Sigmoid colon (tissue), 7 donors: Measurements from ENCODE around the gene CDH13. TPM values are rescaled to one million over a fixed set of nuclear protein-coding genes. Genes with fewer than 3 reads are reported as not detected.

ENCODE experiments used
- DNase-seq: peaks from one replicate; pipeline ENCODE4 v3.0.0-alpha.2; 2019
- H3K27ac ChIP-seq, 4 donors: fragments of 200-600 bp; sonication (generic); one replicate each; pipeline ENCODE4 v1.5.1; 2016 to 2019; ENCODE audit warnings: mild to moderate bottlenecking in 1 of 4
- H3K27me3 ChIP-seq, 3 donors: fragments of 200-600 bp; sonication (generic); one replicate each; pipeline ENCODE4 v1.5.1; 2019; ENCODE audit warnings: mild to moderate bottlenecking in 1 of 3
- H3K36me3 ChIP-seq, 4 donors: fragments of 200-600 bp; sonication (generic); one replicate each; pipeline ENCODE4 v1.5.1; 2016 to 2019
- H3K4me1 ChIP-seq, 4 donors: fragments of 200-600 bp; sonication (generic); one replicate each; pipeline ENCODE4 v1.5.1; 2017 to 2019
- H3K4me3 ChIP-seq, 4 donors: fragments of 200-600 bp; sonication (generic); one replicate each; pipeline ENCODE4 v1.5.1; 2017 to 2019; ENCODE audit warnings: mild to moderate bottlenecking in 2 of 4, moderate library complexity in 1 of 4
- H3K9me3 ChIP-seq, 4 donors: fragments of 200-600 bp in 3 of 4; sonication (generic) in 3 of 4; one replicate each; pipeline versions ENCODE4 v1.5.1 to v1.6.1; 2013 to 2019
- EP300 ChIP-seq, 4 donors: sonication (generic); formaldehyde crosslinking; IDR thresholded peaks; one replicate each; pipeline ENCODE4 v1.6.1; 2017; ENCODE audit warnings: antibody characterized with exemption in 4 of 4
- POLR2A ChIP-seq, 2 donors: fragments of 450-650 bp; IDR thresholded peaks; one replicate each; pipeline ENCODE4 v1.6.1; 2016; ENCODE audit warnings: antibody characterized with exemption in 2 of 2, mild to moderate bottlenecking in 2 of 2, moderate library complexity in 2 of 2
- POLR2AphosphoS5 ChIP-seq, 4 donors: sonication (generic); formaldehyde crosslinking; IDR thresholded peaks; one replicate each; pipeline ENCODE4 v1.6.1; 2017; ENCODE audit warnings: antibody characterized with exemption in 4 of 4
- WGBS, 2 donors: extraction: QIAGEN DNeasy Blood & Tissue Kit; methylation state at CpG; one replicate each; pipeline ENCODE4 v1.1.7; 2013; 5-methylcytosine and 5-hydroxymethylcytosine counted together
- intact Hi-C: fragments of 100-400 bp; cut with DNase I; formaldehyde crosslinking; loops from one replicate; pipeline ENCODE4 v1.15.1; 2023
- polyA plus RNA-seq, 3 donors: library from polyadenylated mRNA; stranded (reverse); fragments of 200-250 nt; gene quantifications; one replicate each; pipeline ENCODE4 v1.2.3, GENCODE V29; 2013
- total RNA-seq, 4 donors: library from RNA; depleted of rRNA; stranded (reverse); fragments of >200 nt; gene quantifications; one replicate each; pipeline ENCODE4 v1.1.0, GENCODE V29; 2016
- TF ChIP-seq, protein P1 (sequence below), 4 experiments: fragments of 450-650 bp in 3 of 4; fragments of 200-600 bp in 1 of 4; IDR thresholded peaks; one replicate each; pipeline ENCODE4 v1.5.1; 2016 to 2019; ENCODE audit warnings: antibody characterized with exemption in 4 of 4, mild to moderate bottlenecking in 3 of 4, moderate library complexity in 2 of 4
- donor health status: healthy with polysubstance abuse.
- donor health status: Bipolar disorder and iron deficiency.
- donor health status: healthy.

Gene CDH13
- total and polyA plus RNA-seq, 7 donors = 0.60 to 17.6 (median 11.8) TPM

DNA sequence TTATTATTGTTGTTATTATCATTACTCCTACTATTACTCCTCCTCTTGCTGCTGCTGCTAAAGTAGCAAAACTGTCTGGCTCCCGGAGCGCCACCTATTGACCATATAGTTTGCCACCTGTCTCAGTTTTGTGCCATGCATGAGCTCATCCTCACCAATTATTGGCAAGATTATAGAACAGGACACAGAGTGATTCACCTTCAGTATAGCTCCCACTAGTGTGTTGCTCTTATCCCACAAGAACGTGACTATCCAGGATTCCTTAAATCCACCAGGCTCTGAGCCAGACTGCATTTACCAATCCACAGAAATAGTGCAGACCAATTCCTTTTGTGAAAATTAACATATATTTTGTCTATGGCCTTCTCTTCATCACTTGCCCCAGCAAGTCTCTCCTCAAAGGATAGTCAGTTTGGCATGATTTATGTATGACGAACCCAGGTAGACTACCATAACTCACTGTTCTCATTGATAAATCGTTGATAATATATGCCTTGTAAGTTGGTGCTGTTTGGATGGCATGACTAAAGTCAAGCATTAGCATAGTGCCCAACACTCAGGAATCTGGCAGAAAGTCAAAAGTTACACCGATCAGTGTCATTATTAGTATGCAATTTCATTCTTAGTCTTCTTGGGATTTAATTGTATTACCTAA lies 775.5 kb downstream of the CDH13 start:
- WGBS, 2 donors = 87 to 92% methylated on average over 6 of the region's 6 CpGs
- Histone ChIP-seq H3K36me3 (no peaks in the 10 kb centered on the region), H3K27ac (no peak overlapping the region), H3K4me3 (no peak overlapping the region), H3K27me3 (no peaks in the 10 kb centered on the region), H3K9me3 (no peaks in the 10 kb centered on the region), H3K4me1 (no peaks in the 10 kb centered on the region)
- intact Hi-C loops = no loop called here
- TF ChIP-seq, protein P1, sequence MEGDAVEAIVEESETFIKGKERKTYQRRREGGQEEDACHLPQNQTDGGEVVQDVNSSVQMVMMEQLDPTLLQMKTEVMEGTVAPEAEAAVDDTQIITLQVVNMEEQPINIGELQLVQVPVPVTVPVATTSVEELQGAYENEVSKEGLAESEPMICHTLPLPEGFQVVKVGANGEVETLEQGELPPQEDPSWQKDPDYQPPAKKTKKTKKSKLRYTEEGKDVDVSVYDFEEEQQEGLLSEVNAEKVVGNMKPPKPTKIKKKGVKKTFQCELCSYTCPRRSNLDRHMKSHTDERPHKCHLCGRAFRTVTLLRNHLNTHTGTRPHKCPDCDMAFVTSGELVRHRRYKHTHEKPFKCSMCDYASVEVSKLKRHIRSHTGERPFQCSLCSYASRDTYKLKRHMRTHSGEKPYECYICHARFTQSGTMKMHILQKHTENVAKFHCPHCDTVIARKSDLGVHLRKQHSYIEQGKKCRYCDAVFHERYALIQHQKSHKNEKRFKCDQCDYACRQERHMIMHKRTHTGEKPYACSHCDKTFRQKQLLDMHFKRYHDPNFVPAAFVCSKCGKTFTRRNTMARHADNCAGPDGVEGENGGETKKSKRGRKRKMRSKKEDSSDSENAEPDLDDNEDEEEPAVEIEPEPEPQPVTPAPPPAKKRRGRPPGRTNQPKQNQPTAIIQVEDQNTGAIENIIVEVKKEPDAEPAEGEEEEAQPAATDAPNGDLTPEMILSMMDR (IDR thresholded peaks at IDR 0.05) = no peak
- TF ChIP-seq EP300 (IDR thresholded peaks at IDR 0.05) (no peak), POLR2A (IDR thresholded peaks at IDR 0.05) (no peak), POLR2AphosphoS5 (IDR thresholded peaks at IDR 0.05) (no peak)
- no peak for DNase-seq

DNA sequence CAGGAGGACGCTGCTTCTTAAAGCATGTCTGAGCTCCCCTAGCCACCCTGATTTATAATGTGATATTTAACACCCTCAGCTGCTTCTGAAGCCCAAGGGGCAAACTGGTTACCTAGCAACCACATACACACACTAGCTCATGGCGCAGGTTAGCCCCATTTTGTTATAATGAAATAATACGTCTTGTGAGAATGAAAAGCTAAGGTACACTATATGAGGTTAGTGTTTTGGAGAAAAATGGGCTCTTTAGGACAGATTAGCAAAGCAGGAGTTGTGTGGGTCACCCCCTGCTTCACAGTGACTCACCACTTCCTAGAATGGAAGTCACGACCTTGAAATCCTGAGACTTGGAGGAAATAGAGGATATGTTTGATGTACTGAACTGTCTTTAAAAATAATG lies 776.2 kb downstream of the CDH13 start:
- WGBS, 2 donors = 67 to 71% methylated on average over 4 of the region's 4 CpGs
- Histone ChIP-seq H3K4me1 (no peaks in the 10 kb centered on the region), H3K27ac (no peak overlapping the region), H3K27me3 (no peaks in the 10 kb centered on the region), H3K9me3 (no peaks in the 10 kb centered on the region), H3K4me3 (no peak overlapping the region), H3K36me3 (no peaks in the 10 kb centered on the region)
- intact Hi-C loops = no loop called here
- TF ChIP-seq POLR2AphosphoS5 (IDR thresholded peaks at IDR 0.05) (no peak), POLR2A (IDR thresholded peaks at IDR 0.05) (no peak), EP300 (IDR thresholded peaks at IDR 0.05) (no peak)
- TF ChIP-seq, protein P1 (IDR thresholded peaks at IDR 0.05) = no peak
- no peak for DNase-seq

DNA sequence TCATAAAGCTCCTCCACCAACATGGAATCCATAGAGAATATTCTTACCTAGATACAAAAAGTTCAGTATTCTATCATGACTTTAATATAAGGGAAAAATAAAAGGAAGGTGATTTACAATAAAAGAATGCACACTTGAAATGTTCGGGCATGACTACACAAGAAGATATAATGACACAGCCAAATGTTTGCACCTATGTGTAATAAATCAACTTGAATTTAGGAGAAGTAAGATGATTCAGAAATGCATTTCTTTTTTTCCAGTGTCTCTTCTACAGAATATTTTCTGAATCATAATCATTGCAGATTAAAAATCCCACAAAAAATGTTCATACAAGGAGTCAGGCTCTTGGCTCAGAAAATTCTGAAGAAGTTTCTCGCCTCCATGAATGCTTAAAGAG lies 777.0 kb downstream of the CDH13 start:
- H3K4me1 ChIP-seq = no peaks in the 10 kb centered on the region
- no peaks in the 10 kb centered on the region for H3K36me3 ChIP-seq
- no peak overlapping the region for H3K4me3 ChIP-seq
- H3K9me3 ChIP-seq = no peaks in the 10 kb centered on the region
- no peak for DNase-seq
- H3K27ac ChIP-seq = no peak overlapping the region
- TF ChIP-seq, protein P1 (IDR thresholded peaks at IDR 0.05) = no peak
- TF ChIP-seq POLR2AphosphoS5 (IDR thresholded peaks at IDR 0.05) (no peak), EP300 (IDR thresholded peaks at IDR 0.05) (no peak), POLR2A (IDR thresholded peaks at IDR 0.05) (no peak)
- 84 to 89% methylated on average over 2 of the region's 2 CpGs for WGBS, 2 donors
- intact Hi-C loops = no loop called here
- no peaks in the 10 kb centered on the region for H3K27me3 ChIP-seq

DNA sequence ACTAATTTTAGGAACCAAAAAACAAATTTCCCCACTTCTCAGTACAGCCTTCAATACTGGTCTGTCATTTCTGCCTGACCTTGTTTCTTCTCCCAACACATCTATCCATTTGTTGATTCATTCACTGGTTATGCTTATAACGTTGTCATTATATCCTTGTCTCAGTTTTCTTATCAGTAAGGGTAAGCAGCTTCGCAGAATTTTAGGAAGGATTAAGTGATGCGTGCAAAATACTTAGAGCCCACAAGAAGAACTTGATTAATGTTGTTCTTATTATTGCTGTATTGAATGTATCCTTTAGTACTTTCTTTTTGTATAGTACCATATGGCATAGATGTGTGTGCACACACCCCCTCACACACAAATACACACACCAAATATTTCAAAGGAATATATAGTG lies 777.5 kb downstream of the CDH13 start:
- Histone ChIP-seq H3K4me1 (no peaks in the 10 kb centered on the region), H3K36me3 (no peaks in the 10 kb centered on the region), H3K27ac (no peak overlapping the region), H3K27me3 (no peaks in the 10 kb centered on the region), H3K4me3 (no peak overlapping the region), H3K9me3 (no peaks in the 10 kb centered on the region)
- intact Hi-C loops = no loop called here
- no peak for DNase-seq
- TF ChIP-seq POLR2AphosphoS5 (IDR thresholded peaks at IDR 0.05) (no peak), EP300 (IDR thresholded peaks at IDR 0.05) (no peak), POLR2A (IDR thresholded peaks at IDR 0.05) (no peak)
- TF ChIP-seq, protein P1 (IDR thresholded peaks at IDR 0.05) = no peak
- 76 to 85% methylated on average over 3 of the region's 3 CpGs for WGBS, 2 donors

DNA sequence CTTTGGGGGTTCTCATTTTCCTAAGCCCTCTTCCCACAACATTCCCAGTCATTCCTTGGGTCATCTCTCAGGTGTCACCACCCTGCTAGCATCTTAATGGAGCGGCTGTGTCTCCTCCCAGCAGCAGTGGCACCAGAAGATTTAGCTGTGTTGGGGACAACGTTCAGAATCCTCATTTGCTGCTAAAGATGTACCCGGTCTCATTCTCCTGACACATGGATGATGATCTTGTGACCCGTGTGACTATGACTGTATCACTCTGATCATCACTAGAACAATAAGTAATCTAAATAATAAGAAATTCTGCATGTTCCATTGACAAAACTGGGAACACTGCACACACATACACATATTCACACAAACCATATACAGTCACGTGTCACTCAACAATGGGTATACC lies 781.2 kb downstream of the CDH13 start:
- Histone ChIP-seq H3K9me3 (no peaks in the 10 kb centered on the region), H3K4me1 (no peaks in the 10 kb centered on the region), H3K36me3 (no peaks in the 10 kb centered on the region), H3K27me3 (no peaks in the 10 kb centered on the region), H3K4me3 (no peak overlapping the region), H3K27ac (no peak overlapping the region)
- DNase-seq = no peak
- no peak for TF ChIP-seq EP300 (IDR thresholded peaks at IDR 0.05)
- no peak for TF ChIP-seq POLR2A (IDR thresholded peaks at IDR 0.05)
- TF ChIP-seq, protein P1 (IDR thresholded peaks at IDR 0.05) = no peak
- no peak for TF ChIP-seq POLR2AphosphoS5 (IDR thresholded peaks at IDR 0.05)
- intact Hi-C loops = no loop called here
- WGBS, 2 donors = 65 to 82% methylated on average over 5 of the region's 5 CpGs
